GM18951 (cell line): ENCODE data around the gene CELSR1.

ENCODE experiments used
- POLR2A ChIP-seq: IDR thresholded peaks from 4 replicates; pipeline ENCODE4 v1.6.1; 2011; ENCODE audit warnings: mild to moderate bottlenecking; ENCODE audit not compliant: insufficient read length, insufficient read depth; ENCODE audit errors: extremely low read depth
- in situ Hi-C: fragments of 300-500 bp; cut with MboI; formaldehyde crosslinking; loops from one replicate; pipeline ENCODE4 v1.12.0; 2022; ENCODE audit warnings: low sequenced_read_pairs, mixed read lengths, inconsistent platforms; ENCODE audit not compliant: unreplicated experiment

Gene CELSR1

GRCh38 chr22:46532416-46532815, 5.0 kb downstream of the CELSR1 start:
- TF ChIP-seq POLR2A = no peak
- in situ Hi-C loops = no loop called here

- TF ChIP-seq POLR2A = no peak
- in situ Hi-C loops = no loop called here
Measured at GRCh38 chr22:46531581-46532175, 5.7 kb downstream of the CELSR1 start.

- TF ChIP-seq POLR2A = no peak
- in situ Hi-C loops = no loop called here
Measured at GRCh38 chr22:46528121-46528610, 9.3 kb downstream of the CELSR1 start.

DNA sequence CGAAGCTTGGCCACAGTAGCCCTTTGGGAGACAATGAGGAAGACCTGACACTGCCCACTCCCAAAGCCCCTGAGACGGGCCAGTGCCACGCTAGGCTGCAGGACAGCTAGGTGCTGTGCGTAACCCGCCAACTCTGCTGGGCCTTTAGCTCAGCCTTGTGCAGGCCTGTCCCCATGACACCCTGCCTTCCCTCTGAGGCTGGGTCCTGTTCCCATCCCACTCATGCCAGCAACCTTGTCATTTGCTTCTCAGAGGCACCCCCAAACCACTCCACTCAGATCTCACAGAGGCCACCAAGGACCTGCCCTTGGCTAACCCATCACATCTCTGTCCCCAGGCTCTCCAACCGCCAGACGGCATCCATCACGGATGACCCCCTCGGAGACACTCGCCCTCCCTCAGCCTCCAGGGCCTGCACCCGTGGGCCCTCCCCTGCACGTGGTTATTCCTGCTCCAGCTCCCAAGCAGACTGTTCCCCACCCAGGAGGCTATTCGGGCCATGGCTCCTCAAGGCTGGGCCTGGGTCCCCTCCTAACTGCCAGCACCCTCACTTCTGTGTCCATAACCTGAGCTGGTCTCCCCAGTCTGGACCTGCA, 11.1 kb downstream of the CELSR1 start:
- TF ChIP-seq POLR2A = no peak
- in situ Hi-C loops = no loop called here

GRCh38 chr22:46525389-46526243, 11.8 kb downstream of the CELSR1 start:
- in situ Hi-C loops = no loop called here
- no peak for TF ChIP-seq POLR2A

DNA sequence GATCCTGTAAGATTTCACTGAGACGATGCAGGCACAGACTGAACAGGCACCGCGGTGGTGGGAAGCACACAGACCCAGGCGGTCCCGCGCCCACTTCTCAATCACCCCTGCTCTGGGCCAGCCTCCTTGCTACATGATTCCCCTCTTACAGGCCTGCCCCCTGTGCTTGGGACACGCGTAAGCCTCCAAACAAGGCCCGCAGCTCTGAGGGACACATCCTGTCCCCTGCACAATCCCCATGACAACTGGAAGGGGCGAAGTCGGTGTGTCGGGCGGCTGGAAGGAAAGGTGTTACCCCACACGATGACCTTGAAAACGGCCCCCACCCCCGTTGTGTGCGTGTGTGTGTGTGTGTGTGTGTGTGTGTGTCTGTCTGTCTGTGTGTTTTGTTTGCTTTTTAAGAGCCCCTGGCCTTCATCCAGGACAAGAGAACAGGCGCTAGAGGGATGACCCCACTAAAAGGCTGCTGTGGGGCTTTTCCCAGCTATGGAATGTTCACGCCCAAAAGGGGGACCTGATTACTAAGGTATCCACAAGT, 13.1 kb downstream of the CELSR1 start:
- no peak for TF ChIP-seq POLR2A
- in situ Hi-C loops = no loop called here

DNA sequence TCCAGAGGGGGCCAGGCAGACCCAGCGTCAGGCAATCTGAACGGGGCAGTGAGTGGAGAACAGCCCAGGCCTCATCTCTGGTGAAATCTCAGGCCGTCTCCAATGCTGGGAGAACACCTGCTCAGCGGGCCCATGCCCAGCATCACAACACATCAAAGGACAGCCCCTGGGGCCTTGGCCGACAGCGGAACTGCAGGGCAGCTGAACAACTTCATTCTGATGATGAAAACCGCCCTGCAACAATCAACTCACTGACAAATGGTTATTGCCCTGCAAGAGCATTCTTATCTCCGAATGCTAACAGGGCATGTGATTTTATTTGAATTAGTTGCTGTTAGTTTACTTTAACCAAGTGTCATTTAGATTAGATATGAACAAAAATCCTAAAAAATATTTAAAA, 14.6 kb downstream of the CELSR1 start:
- in situ Hi-C loops = no loop called here
- no peak for TF ChIP-seq POLR2A

DNA sequence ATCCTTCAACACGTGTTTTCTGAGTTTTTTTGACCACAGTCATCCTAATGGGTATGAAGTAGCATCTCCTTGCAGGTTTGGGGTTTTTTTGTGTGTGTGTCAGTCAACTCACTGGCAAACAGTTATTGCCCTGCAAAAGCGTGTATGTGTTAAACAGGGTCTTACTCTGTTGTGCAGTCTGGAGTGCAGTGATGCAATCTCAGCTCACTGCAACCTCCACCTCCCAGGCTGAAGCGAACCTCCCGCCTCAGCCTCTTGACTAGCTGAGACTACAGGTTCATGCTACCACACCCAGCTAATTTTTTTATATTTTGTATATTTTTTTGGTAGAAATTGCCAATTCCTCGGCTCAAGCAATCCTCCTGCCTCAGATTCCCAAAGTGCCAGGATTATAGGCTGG, 15.4 kb downstream of the CELSR1 start:
- in situ Hi-C loops = no loop called here
- no peak for TF ChIP-seq POLR2A

GRCh38 chr22:46520880-46521279, 16.5 kb downstream of the CELSR1 start:
- in situ Hi-C loops = no loop called here
- TF ChIP-seq POLR2A = no peak

DNA sequence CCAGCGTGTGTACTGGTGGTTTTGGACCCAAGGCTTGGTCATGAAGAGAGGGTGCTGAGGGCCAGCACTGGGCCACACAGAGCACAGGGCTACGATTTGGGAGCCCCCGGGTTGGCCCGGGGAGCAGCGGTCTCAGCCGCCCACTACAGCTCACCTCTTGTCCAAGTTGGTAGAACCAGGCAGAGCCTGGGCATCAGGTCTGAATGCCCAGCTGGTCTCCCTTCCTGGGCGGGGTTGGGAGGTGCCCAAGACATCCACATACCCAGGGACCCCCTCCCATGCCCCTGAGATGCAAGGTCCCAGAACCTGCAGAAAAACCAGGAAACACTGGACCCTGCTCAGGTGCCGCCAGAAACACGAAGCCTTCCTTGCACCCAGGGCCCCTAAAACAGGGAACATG, 18.0 kb downstream of the CELSR1 start:
- in situ Hi-C loops = no loop called here
- TF ChIP-seq POLR2A = no peak

DNA sequence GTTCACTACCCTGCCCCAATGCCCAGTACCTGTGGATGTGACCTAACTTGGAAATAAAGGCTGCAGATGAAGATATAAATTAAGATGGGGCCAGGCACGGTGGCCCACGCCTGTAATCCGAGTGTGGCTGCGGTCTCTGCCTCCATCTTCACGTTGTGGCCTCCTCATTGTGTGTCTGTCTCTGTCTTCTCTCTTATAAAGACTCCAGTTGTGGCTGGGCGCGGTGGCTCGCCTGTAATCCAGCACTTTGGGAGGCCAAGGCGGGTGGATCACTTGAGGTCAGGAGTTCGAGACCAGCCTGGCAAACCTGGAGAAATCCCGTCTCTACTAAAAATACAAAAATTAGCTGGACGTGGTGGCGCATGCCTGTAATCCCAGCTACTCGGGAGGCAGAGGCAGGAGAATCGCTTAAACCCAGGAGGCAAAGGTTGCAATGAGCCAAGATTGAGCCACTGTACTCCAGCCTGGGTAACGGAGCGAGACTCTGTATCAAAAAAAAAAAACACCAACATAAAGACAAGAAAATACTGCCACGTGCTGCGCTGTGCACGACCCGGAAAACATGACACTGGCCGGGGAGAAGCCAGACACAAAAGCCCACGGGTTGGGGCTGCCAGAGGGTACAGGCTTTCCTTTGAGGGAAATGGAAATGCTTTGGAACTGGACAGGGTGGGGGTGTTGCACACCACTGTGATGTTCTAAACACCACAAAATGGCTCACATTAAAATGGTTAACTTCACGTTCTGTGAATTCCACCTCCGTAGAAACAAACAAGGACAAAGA, 18.7 kb downstream of the CELSR1 start:
- no peak for TF ChIP-seq POLR2A
- in situ Hi-C loops = no loop called here

DNA sequence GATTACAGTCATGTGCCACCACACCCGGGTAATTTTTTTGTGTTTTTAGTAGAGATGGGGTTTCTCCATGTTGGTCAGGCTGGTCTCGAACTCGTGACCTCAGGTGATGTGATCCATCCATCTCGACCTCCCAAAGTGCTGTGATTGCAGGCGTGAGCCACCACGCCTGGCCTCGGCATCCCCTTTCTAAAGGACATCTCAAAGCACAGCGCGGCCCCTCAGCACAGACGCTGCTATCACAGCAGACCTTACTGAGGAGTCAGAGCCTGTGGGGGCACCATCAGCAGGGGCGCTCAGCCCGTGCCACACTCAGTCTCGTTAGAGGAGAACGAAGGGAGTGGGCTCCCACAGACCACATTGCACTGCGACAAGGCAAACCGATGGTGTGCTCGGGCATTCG, 19.4 kb downstream of the CELSR1 start:
- in situ Hi-C loops = no loop called here
- no peak for TF ChIP-seq POLR2A
